Ovary (tissue), 3 donors: ENCODE measurements around the gene DNAJB8.

ENCODE experiments used
- CTCF ChIP-seq, 3 donors: fragments of 450-650 bp in 2 of 3; fragments of 200-600 bp in 1 of 3; IDR thresholded peaks; one replicate each; pipeline versions ENCODE4 v1.5.1 to v1.8.0; 2016 to 2022; ENCODE audit warnings: antibody characterized with exemption in 3 of 3, mild to moderate bottlenecking in 1 of 3
- POLR2A ChIP-seq: fragments of 450-650 bp; IDR thresholded peaks from one replicate; pipeline ENCODE4 v1.6.1; 2017; ENCODE audit warnings: antibody characterized with exemption, mild to moderate bottlenecking, moderate library complexity
- donor health status: DM: no; HTN: no; CAD: no.

- TF ChIP-seq POLR2A (no peak), CTCF (IDR thresholded peaks at IDR 0.05) (no peak)
Measured at GRCh38 chr3:128425142-128425845, 41.4 kb downstream of the DNAJB8 start.
